ENCODE results near the gene IDI1. TPM values are rescaled to one million over a fixed set of nuclear protein-coding genes. Genes with fewer than 3 reads are reported as not detected.

Gene IDI1
- total RNA-seq, result 10 to 100 TPM; 37.7 to 71.2 (median 65.8) TPM
- long read RNA-seq, donor 1, transcript IDI1-201 (5 exons, 2,301 nt), result major isoform, 61 of 103 reads
- long read RNA-seq, donor 1, transcript IDI1-205 (4 exons, 1,066 nt), result minor isoform, 22 of 103 reads
- long read RNA-seq, donor 1, partial matches to known transcripts, result 10 of 103 reads
- long read RNA-seq, donor 1, other reads (novel, unspliced or antisense), result 10 of 103 reads
- long read RNA-seq, donor 2, transcript IDI1-201 (5 exons, 2,301 nt), result major isoform, 109 of 167 reads
- long read RNA-seq, donor 2, transcript IDI1-205 (4 exons, 1,066 nt), result minor isoform, 22 of 167 reads
- long read RNA-seq, donor 2, partial matches to known transcripts, result 34 of 167 reads
- long read RNA-seq, donor 2, other reads (novel, unspliced or antisense), result 2 of 167 reads

DNA sequence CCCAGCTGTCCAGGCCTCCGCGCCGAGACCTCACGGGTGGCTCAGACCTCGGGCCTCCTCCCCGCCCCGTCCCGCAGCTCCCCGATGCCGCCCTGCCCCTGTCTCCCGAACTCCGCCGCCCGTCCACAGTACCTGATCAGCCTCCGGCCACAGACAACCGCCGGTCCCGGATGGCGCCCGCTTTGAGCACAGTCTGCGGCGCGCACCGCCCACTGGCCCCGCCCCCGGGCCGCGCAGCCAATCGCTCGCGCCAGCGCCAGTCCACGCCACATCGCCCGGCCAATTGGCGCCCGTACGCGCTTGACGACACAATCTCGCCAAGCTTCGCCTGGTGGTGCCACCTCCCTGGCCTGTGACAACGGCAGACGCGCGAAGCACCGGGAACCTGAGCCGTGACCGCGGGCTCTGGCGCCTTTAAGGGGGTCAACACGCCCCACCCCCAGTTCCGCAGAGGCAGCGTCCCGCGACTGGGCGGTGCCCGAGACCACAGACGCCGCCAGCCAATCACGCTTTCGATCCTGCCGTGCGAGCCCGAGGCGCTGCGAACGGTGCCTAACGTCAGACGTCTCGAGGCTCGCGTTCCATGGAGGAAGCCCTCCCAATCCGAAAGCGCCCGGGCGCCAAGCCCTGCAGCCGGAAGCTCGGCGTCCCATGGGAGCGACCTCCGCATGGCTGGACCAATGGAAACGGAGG, at the start of gene IDI1:
Gene IDI1, minus strand, starts transcription at position 388 of the 693 bp plus-strand sequence. Its CDS starts 116 bp downstream, at position 272.
- TF ChIP-seq CTCF (IDR thresholded peaks at IDR 0.05), result no peak
- Histone ChIP-seq H3K9me3 (no peaks in the 10 kb centered on the region), H3K36me3 (ENCODE audit: low read depth) (no peaks in the 10 kb centered on the region), H3K4me1 (ENCODE audit: low read depth) (peaks cover 19% of the 10 kb centered on the region), H3K4me3 (peak within 1 kb of the TSS; percentile 56)
- ATAC-seq, result peak; percentile 91
- peak; percentile 96 to 99 (median 98) for DNase-seq
- intact Hi-C loops (cut with DNase I, micrococcal nuclease), result no loop called here

GRCh38 chr10:1097436-1097835, 48.5 kb upstream of the IDI1 start:
- intact Hi-C loops (cut with DNase I, micrococcal nuclease), result no loop called here
- no peak overlapping the region for H3K4me3 ChIP-seq
- no peak for DNase-seq
- H3K36me3 ChIP-seq (ENCODE audit: low read depth), result peaks cover 6% of the 10 kb centered on the region
- peak; percentile 25 for ATAC-seq
- H3K9me3 ChIP-seq, result no peaks in the 10 kb centered on the region
- no peak for TF ChIP-seq CTCF (IDR thresholded peaks at IDR 0.05)
- no peaks in the 10 kb centered on the region for H3K4me1 ChIP-seq (ENCODE audit: low read depth)

DNA sequence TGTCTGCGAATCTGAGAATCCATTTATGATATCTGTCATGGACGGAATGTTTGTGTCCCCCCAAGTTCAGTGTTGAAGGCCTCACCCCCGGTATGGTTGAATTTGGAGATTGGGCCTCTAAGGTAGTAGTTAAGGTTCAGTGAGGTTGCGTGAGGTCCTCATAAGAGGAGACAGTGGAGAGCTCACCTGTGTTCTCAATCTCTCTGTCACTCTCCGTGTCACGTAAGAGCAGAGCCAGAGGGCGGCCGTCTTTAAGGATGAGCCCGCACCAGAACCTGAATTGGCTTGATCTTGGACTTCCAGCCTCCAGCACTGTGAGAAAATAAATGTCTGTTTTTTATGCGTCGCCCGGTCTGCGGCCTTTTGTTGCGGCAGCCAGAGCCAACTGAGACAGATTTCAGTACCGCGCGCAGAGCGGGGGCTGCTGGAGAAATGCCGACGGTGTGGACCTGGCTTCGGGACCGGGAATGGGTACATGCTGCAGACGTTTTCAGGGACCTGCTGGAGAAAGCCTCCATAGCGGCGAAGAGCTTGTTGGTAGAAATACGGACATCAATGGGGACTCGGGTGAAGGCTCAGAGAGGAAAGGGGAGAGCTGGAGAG, 47.5 kb upstream of the IDI1 start:
- Histone ChIP-seq H3K4me3 (no peak overlapping the region), H3K4me1 (ENCODE audit: low read depth) (no peaks in the 10 kb centered on the region), H3K36me3 (ENCODE audit: low read depth) (no peaks in the 10 kb centered on the region), H3K9me3 (no peaks in the 10 kb centered on the region)
- intact Hi-C loops (cut with DNase I, micrococcal nuclease), result no loop called here
- no peak for DNase-seq
- TF ChIP-seq CTCF (IDR thresholded peaks at IDR 0.05), result no peak
- no peak for ATAC-seq

DNA sequence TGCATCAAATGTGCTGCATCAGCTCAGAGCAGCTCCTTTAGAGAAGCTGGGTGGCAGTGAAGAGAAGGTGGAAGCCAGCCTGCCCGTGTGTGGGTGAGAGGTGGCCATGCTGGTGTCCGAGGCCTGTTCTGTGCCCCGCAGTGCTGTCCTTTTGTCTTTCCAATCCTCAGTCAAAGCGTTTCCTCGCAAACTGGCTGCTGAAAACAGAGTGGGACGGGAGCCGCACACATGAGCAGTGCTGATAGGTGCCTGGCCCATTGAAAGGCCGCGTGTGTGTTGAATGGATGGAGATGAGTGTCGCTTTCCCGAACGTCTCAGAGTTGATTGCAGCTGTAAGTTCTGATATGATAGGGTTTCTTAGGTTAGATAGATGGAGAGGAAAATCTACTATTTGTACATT, 46.6 kb upstream of the IDI1 start:
- no peak overlapping the region for H3K4me3 ChIP-seq
- TF ChIP-seq CTCF (IDR thresholded peaks at IDR 0.05), result no peak
- ATAC-seq (no peak), DNase-seq (no peak)
- intact Hi-C loops (cut with DNase I, micrococcal nuclease), result no loop called here
- H3K4me1 ChIP-seq (ENCODE audit: low read depth), result no peaks in the 10 kb centered on the region
- H3K9me3 ChIP-seq, result no peaks in the 10 kb centered on the region
- H3K36me3 ChIP-seq (ENCODE audit: low read depth), result no peaks in the 10 kb centered on the region

- intact Hi-C loops (cut with DNase I, micrococcal nuclease), result no loop called here
- ATAC-seq (no peak), DNase-seq (no peak)
- Histone ChIP-seq H3K36me3 (ENCODE audit: low read depth) (no peaks in the 10 kb centered on the region), H3K4me1 (ENCODE audit: low read depth) (no peaks in the 10 kb centered on the region), H3K4me3 (no peak overlapping the region), H3K9me3 (no peaks in the 10 kb centered on the region)
- no peak for TF ChIP-seq CTCF (IDR thresholded peaks at IDR 0.05)
Observed at GRCh38 chr10:1094112-1095057, 45.5 kb upstream of the IDI1 start.

All from mucosa of descending colon (tissue), 3 donors.